Panc1 (cell line): ENCODE measurements around the gene EDRF1.

Experiments
- POLR2AphosphoS5 ChIP-seq: IDR thresholded peaks from 2 replicates; pipeline ENCODE4 v1.6.1; 2012; ENCODE audit warnings: mild to moderate bottlenecking, low read depth, low read length, moderate library complexity
- SIN3A ChIP-seq: IDR thresholded peaks from 2 replicates; pipeline ENCODE4 v1.6.1; 2012; ENCODE audit warnings: low read depth, mild to moderate bottlenecking, low read length, moderate library complexity, borderline replicate concordance; ENCODE audit not compliant: insufficient read depth
- TCF7L2 ChIP-seq: IDR thresholded peaks from 2 replicates; pipeline ENCODE4 v1.6.1; 2011; ENCODE audit warnings: mild to moderate bottlenecking, low read depth, low read length, inconsistent platforms
- TF ChIP-seq, protein P1 (sequence below): fragments of 450-650 bp; IDR thresholded peaks from 2 replicates; pipeline ENCODE4 v1.5.1; 2017; ENCODE audit warnings: mild to moderate bottlenecking

DNA sequence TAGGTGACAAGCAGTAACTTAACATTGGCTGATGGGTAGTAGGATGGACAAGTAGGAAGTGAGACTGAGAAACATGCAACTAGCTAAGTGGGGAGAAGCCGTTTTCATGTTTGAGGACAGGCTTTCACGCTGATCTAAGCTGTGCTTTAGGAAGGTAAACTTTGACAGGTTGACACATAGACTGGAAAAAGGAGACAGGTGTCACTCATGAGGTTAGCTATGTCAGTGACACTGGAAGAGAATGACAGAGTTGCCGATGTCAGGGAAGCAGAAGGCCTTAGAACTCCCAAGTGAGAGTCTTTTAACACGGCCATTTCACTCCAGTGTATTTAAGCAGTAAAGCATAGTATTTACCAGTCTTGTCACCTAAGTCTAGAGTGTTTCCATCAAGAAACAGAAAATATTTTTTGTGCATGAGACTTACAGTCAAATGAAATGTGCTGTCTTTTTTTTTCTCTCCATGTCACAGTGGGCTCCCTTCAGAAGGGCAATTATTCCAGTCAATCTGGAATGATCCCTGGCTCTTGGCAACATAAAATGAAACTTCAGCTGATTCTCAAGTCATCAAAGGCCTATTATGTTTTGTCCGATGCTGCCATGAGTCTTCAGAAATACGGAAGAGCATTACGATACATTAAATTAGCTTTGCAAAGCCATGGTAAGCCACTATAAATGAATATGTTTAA, 20.6 kb downstream of the EDRF1 start:
- TF ChIP-seq, protein P1, sequence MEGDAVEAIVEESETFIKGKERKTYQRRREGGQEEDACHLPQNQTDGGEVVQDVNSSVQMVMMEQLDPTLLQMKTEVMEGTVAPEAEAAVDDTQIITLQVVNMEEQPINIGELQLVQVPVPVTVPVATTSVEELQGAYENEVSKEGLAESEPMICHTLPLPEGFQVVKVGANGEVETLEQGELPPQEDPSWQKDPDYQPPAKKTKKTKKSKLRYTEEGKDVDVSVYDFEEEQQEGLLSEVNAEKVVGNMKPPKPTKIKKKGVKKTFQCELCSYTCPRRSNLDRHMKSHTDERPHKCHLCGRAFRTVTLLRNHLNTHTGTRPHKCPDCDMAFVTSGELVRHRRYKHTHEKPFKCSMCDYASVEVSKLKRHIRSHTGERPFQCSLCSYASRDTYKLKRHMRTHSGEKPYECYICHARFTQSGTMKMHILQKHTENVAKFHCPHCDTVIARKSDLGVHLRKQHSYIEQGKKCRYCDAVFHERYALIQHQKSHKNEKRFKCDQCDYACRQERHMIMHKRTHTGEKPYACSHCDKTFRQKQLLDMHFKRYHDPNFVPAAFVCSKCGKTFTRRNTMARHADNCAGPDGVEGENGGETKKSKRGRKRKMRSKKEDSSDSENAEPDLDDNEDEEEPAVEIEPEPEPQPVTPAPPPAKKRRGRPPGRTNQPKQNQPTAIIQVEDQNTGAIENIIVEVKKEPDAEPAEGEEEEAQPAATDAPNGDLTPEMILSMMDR: no peak
- no peak for TF ChIP-seq SIN3A
- TF ChIP-seq POLR2AphosphoS5: no peak
- no peak for TF ChIP-seq TCF7L2
